AG20443 (cell line): ENCODE measurements around the gene IFT122.

Experiments used
- DNase-seq: peaks from one replicate; pipeline ENCODE4 v3.0.0; 2012; ENCODE audit warnings: low spot score, mixed read lengths

The IFT122 gene

DNA sequence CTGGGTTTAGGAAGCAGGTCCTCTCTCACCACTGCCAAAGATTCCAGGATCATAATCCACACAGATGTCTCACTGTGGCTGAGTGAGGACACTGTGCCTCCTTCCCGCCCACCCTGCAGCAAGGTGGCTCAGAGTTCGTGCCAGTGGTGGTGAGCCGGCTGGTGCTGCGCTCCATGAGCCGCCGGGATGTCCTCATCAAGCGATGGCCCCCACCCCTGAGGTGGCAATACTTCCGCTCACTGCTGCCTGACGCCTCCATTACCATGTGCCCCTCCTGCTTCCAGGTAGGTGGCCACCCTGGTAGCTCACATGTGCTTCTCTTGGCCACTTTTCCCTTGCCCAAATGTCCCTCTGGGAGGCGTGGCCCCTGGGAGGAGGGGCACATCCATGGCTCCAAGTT lies 79.4 kb downstream of the IFT122 start:
- no peak for DNase-seq

DNA sequence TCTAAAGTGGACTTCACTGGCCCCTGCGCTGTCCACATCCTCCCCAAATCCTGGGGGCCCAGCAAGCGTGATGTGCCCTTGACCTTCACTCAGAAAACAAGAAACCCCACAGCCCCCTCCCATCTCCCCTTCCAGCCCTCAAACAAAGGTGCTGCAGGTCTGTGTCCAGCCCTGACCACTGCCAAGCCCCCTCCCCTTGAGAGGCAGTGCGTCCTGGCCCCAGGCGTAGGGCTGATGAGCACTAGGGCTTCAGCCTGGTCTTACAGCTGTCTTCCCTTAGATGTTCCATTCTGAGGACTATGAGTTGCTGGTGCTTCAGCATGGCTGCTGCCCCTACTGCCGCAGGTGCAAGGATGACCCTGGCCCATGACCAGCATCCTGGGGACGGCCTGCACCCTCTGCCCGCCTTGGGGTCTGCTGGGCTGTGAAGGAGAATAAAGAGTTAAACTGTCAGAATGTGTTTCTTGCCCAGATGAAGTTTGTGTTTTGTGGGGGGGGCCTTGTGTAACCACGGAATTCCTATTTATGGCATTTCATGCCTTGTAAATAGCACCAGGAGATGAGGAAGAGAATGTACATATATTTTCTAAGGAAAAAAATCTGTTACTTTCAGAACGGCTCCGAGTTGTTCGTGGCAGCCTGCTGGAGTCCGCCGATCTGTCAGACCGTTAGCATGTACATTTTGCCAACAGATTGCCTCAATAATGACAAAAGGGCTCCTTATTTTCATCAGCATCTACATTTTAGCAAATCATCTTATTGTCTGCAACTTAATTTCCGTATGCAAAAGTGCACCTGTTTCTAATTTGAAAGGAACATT lies 80.1 kb downstream of the IFT122 start:
- no peak for DNase-seq

DNA sequence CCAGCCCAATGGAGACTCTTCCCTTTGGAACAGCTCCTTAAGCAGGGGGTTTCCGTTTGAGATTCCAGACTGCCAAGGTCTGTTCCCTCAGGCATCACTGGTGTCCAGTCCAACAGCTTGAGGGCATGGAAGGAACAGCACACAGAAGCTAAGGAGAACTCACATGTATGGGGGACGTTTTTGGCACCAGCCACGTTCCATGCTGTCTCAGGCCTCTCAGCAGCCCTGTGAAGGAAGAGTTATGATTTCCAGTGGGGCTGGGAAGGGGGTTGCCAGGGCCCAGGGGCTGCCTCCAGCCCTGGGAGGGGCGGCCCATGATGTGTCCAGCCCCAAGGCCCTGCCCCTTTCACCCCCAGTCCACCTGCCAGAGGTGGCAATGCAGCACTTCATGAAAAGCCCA lies 80.9 kb downstream of the IFT122 start:
- DNase-seq: no peak

DNA sequence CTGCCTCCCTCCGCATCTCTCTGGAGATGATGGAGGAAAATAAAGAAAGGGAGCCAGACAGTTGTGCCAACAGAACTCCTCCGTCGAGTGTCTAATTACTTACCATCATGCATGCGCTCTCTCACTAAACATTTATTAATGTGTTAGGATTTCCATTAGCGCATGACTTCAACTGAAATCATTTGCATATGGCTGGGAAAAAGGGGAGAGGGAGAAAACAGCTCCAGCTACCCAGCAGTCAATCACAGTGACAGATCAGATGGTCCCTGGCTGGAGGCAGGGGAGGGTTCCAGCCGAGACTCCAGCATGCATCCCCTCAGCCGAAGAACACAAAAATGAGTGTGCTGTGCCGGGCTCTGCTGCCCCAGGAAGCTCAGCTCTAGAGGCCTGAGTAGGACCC lies 81.6 kb downstream of the IFT122 start:
- DNase-seq: no peak

DNA sequence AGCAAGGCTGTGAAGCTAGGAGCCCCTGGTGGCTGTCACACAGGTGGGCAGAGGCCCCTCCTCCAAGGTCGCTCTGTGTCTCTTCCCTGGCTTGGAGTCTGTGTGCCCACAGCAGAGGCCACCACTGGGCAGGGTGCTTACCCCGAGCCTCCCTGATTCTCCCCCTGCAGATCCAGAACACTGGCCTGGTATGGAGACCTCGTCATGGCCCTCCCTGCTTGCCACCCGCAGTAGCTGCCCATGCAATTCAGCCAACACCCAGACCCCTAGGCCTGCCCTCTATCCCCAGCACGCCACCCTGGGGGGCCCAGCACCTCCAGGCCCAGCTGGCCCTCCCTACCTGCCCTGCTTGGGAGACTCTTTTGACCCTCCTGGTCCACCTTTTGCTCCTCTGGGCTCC lies 82.9 kb downstream of the IFT122 start:
- no peak for DNase-seq

DNA sequence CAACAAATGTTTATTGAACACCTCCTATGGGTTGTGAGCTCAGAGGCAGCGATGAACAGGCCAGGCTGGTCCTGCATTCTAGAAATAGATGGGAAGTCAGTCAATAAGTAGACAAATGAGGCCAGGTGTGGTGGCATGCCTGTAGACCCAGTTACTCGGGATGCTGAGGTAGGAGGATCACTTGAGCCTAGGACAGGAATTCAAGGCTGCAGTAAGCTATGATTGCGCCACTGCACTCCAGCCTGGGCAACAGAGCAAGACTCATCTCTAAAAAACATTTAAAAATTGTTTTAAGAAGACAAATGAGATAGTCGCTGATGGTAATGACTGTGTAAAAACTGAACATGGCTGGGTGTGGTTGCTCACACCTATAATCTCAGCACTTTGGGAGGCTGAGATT lies 84.1 kb downstream of the IFT122 start:
- no peak for DNase-seq

DNA sequence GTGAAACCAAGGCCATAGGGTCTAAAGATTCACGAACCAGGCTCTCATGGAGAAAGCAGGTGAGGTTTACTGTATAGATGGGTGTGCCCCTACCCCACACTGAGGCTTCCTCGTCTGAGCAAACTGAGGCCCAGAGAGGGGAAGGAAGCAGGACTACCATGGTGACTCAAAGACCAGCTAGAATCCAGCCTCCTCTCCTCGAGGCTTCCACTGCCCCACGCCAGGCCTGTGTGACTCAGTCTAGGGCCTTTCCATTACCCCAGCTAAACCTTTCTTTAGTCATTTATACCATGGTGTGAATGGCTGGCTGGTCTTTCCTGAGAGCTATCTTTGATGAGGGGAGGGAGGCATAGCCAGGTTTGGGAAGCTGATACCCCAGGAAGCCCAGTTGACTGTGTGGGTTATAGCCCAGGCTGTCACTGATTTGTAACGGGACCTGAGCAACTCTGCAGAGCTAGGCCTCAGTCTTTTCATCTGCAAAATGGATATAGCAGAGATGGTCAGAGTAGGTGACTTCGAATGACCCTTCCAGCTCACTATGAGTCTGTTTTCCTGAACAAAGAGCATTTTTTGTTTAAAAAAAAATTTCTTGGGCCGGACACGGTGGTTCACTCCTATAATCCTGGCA lies 85.4 kb downstream of the IFT122 start:
- peak; percentile 76 for DNase-seq

DNA sequence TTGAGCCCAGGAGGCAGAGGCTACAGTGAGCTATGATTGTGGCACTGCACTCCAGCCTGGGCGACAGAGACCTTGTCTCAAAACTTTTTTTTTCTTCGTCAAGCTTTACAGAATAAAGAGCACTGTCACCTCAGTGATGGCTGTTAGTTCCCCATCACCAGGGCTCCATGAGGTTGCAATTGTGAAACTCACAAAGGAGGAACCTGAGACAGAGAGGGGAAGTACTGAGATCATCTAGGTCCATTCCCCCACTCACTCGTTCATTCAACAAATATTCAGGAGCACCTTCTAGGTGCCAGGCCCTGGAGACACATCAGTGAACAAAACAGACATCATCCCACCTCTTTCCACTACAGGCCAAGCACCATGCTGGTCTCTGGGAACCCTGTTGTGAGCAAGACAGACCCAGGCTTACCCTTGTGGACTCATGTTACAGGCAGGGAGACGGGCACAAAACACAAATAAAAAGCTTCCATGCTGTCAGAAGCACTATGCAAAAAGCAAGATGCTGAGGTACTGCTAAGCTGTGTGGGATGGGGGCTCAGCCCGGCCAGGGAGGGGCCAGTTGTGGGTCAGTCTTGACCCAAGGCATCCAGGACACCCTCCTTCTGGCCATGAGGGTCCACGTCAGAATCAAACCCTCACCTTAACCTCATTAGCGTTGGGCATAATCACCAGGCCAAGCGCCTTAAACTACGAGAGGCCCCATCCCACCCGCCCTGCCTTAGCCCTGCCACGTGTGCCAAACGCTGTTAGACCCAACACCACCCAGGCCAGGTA lies 86.3 kb downstream of the IFT122 start:
- no peak for DNase-seq

DNA sequence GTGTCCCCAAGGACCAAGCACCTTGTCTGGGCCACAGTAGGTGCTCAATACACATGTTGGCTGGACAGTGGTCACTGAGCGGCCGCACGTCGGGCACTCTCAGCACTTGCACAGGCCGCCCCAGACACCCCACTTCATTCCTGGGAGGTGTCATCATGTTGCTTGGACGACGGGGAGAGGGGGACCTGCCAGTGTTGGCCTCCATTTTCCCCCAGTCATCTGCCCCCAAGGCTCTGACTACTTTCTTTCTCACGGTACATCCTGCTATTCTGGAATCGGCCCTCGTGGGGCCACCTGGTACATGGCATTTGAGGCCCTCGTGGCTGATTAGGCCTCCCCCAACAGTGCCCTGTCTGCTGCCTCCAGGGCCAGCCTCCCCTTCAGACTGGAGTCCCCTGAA lies 87.2 kb downstream of the IFT122 start:
- DNase-seq: no peak

DNA sequence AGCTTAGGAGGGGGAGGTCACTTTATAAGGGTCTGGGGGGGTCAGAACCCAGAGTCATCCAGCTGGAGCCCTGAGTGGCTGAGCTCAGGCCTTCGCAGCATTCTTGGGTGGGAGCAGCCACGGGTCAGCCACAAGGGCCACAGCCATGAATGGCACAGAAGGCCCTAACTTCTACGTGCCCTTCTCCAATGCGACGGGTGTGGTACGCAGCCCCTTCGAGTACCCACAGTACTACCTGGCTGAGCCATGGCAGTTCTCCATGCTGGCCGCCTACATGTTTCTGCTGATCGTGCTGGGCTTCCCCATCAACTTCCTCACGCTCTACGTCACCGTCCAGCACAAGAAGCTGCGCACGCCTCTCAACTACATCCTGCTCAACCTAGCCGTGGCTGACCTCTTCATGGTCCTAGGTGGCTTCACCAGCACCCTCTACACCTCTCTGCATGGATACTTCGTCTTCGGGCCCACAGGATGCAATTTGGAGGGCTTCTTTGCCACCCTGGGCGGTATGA lies 88.6 kb downstream of the IFT122 start, which contains the start of gene RHO:
Gene RHO (plus strand): TSS at position 51 of the 512 bp plus-strand sequence. CDS start 95 bp downstream, at position 146.
- DNase-seq: no peak

DNA sequence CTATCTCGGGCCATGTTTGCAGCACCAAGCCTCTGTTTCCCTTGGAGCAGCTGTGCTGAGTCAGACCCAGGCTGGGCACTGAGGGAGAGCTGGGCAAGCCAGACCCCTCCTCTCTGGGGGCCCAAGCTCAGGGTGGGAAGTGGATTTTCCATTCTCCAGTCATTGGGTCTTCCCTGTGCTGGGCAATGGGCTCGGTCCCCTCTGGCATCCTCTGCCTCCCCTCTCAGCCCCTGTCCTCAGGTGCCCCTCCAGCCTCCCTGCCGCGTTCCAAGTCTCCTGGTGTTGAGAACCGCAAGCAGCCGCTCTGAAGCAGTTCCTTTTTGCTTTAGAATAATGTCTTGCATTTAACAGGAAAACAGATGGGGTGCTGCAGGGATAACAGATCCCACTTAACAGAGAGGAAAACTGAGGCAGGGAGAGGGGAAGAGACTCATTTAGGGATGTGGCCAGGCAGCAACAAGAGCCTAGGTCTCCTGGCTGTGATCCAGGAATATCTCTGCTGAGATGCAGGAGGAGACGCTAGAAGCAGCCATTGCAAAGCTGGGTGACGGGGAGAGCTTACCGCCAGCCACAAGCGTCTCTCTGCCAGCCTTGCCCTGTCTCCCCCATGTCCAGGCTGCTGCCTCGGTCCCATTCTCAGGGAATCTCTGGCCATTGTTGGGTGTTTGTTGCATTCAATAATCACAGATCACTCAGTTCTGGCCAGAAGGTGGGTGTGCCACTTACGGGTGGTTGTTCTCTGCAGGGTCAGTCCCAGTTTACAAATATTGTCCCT lies 89.6 kb downstream of the IFT122 start:
- DNase-seq: no peak

DNA sequence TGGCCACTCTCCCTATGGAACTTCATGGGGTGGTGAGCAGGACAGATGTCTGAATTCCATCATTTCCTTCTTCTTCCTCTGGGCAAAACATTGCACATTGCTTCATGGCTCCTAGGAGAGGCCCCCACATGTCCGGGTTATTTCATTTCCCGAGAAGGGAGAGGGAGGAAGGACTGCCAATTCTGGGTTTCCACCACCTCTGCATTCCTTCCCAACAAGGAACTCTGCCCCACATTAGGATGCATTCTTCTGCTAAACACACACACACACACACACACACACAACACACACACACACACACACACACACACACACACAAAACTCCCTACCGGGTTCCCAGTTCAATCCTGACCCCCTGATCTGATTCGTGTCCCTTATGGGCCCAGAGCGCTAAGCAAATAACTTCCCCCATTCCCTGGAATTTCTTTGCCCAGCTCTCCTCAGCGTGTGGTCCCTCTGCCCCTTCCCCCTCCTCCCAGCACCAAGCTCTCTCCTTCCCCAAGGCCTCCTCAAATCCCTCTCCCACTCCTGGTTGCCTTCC lies 90.3 kb downstream of the IFT122 start:
- DNase-seq: peak; percentile 82

DNA sequence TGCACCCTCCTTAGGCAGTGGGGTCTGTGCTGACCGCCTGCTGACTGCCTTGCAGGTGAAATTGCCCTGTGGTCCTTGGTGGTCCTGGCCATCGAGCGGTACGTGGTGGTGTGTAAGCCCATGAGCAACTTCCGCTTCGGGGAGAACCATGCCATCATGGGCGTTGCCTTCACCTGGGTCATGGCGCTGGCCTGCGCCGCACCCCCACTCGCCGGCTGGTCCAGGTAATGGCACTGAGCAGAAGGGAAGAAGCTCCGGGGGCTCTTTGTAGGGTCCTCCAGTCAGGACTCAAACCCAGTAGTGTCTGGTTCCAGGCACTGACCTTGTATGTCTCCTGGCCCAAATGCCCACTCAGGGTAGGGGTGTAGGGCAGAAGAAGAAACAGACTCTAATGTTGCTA lies 90.8 kb downstream of the IFT122 start:
- DNase-seq: no peak

DNA sequence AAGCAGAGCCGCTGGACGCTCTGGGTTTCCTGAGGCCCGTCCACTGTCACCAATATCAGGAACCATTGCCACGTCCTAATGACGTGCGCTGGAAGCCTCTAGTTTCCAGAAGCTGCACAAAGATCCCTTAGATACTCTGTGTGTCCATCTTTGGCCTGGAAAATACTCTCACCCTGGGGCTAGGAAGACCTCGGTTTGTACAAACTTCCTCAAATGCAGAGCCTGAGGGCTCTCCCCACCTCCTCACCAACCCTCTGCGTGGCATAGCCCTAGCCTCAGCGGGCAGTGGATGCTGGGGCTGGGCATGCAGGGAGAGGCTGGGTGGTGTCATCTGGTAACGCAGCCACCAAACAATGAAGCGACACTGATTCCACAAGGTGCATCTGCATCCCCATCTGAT lies 91.7 kb downstream of the IFT122 start:
- DNase-seq: no peak

DNA sequence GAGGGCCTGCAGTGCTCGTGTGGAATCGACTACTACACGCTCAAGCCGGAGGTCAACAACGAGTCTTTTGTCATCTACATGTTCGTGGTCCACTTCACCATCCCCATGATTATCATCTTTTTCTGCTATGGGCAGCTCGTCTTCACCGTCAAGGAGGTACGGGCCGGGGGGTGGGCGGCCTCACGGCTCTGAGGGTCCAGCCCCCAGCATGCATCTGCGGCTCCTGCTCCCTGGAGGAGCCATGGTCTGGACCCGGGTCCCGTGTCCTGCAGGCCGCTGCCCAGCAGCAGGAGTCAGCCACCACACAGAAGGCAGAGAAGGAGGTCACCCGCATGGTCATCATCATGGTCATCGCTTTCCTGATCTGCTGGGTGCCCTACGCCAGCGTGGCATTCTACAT lies 92.2 kb downstream of the IFT122 start:
- no peak for DNase-seq

DNA sequence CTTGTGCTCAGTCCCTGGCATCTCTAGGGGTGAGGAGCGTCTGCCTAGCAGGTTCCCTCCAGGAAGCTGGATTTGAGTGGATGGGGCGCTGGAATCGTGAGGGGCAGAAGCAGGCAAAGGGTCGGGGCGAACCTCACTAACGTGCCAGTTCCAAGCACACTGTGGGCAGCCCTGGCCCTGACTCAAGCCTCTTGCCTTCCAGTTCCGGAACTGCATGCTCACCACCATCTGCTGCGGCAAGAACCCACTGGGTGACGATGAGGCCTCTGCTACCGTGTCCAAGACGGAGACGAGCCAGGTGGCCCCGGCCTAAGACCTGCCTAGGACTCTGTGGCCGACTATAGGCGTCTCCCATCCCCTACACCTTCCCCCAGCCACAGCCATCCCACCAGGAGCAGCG lies 93.4 kb downstream of the IFT122 start:
- DNase-seq: no peak

DNA sequence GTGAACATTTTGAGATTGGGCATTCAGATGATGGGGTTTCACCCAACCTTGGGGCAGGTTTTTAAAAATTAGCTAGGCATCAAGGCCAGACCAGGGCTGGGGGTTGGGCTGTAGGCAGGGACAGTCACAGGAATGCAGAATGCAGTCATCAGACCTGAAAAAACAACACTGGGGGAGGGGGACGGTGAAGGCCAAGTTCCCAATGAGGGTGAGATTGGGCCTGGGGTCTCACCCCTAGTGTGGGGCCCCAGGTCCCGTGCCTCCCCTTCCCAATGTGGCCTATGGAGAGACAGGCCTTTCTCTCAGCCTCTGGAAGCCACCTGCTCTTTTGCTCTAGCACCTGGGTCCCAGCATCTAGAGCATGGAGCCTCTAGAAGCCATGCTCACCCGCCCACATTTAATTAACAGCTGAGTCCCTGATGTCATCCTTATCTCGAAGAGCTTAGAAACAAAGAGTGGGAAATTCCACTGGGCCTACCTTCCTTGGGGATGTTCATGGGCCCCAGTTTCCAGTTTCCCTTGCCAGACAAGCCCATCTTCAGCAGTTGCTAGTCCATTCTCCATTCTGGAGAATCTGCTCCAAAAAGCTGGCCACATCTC lies 94.5 kb downstream of the IFT122 start:
- DNase-seq: no peak

DNA sequence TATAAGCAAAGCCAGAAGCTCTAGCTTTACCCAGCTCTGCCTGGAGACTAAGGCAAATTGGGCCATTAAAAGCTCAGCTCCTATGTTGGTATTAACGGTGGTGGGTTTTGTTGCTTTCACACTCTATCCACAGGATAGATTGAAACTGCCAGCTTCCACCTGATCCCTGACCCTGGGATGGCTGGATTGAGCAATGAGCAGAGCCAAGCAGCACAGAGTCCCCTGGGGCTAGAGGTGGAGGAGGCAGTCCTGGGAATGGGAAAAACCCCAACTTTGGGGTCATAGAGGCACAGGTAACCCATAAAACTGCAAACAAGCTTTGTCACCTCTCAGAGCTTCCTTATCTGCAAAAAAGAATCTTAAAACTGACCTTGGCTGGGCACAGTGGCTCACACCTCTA lies 95.1 kb downstream of the IFT122 start:
- no peak for DNase-seq

DNA sequence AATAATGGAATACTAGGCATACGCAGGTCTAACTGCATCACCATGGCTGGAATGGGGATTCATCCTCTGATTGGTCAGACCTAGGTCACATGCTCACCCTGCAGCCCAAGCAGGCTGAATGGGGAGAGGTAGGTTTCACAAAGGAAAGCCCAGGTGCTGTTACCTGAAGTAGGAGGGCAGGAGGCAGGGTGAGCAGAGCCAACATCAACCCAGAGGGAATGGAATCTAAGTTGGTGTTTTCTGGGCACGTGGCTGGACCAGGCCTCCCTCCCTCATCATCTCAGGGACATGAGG lies 96.3 kb downstream of the IFT122 start:
- DNase-seq: no peak

DNA sequence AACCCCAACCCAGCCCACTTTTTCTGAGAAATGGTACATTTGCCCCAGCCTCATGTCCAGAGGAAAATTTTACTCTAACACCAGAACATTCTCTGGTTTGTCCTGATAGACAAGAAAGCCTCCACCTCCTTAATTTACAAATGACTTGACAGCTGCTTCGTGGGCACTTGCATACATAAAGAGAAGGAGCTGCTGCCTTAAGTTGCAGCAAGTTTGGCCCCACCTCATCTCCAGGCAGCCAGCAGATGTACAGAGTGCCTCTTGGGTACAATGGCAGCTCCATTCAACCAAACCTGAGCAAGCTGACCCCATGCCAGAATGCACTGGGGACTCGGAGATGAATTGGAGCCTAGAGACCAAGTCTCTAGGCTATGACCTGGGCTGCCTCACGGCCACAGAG lies 96.8 kb downstream of the IFT122 start:
- DNase-seq: no peak

DNA sequence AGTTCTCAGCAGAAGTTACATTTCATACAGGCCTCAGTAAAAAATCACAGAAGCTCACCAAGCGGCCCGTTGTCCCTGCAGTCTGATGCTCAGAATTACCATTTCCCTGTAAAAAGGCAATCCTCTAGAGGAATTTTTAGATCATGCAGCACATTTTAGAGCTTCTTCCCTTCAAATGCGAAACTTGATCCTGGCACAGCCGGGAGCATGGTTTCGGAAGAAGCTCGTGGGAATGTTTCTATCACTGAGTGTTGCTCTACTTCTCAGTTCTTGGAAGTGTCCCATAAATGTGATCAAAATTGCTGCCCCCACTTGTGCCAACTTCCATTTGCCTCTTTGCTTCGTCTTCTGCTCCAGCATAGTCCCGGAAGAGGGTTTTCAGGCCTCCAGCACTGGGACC lies 99.2 kb downstream of the IFT122 start:
- DNase-seq: no peak
